Colonic mucosa (tissue), 4 donors: Measurements from ENCODE around the gene PCDHGA4. TPM values are rescaled to one million over a fixed set of nuclear protein-coding genes. Genes with fewer than 3 reads are reported as not detected.

ENCODE experiments used
- DNase-seq: peaks from one replicate; pipeline ENCODE4 v3.0.0-alpha.2; 2020
- H3K27ac ChIP-seq: fragments of 200-600 bp; one replicate; pipeline ENCODE4 v1.8.0; 2021
- H3K27me3 ChIP-seq: fragments of 200-600 bp; one replicate; pipeline ENCODE4 v1.8.0; 2021
- H3K36me3 ChIP-seq: fragments of 200-600 bp; one replicate; pipeline ENCODE4 v1.8.0; 2021
- H3K4me1 ChIP-seq: fragments of 200-600 bp; one replicate; pipeline ENCODE4 v1.8.0; 2021; ENCODE audit warnings: mild to moderate bottlenecking
- H3K4me3 ChIP-seq: fragments of 200-600 bp; one replicate; pipeline ENCODE4 v1.8.0; 2021
- H3K9ac ChIP-seq, 2 donors: one replicate each; pipeline ENCODE4 v1.7.0; 2013; ENCODE audit warnings: control low read depth in 2 of 2, low read depth in 2 of 2, low read length in 2 of 2
- H3K9me3 ChIP-seq: fragments of 200-600 bp; one replicate; pipeline ENCODE4 v1.8.0; 2021
- CTCF ChIP-seq: fragments of 200-600 bp; IDR thresholded peaks from one replicate; pipeline ENCODE4 v1.8.0; 2022; ENCODE audit warnings: antibody characterized with exemption, mild to moderate bottlenecking
- intact Hi-C: fragments of 100-400 bp; cut with DNase I; formaldehyde crosslinking; loops from one replicate; pipeline ENCODE4 v1.14.1; 2022
- total RNA-seq, 2 donors: library from RNA; stranded (reverse); fragmentation: NEBNext Ultra II Directional in 1 of 2; extraction: Animal tissue kit (Norgen Biotek cat#: 25700) in 1 of 2; gene quantifications; one replicate each; pipeline ENCODE4 v1.2.1, GENCODE V29; 2021
- donor health status: healthy.
- donor health status: DM: no; HTN: no; CAD: no.
- donor health status: DM: no; HTN: no; CAD: no.

Gene PCDHGA4
- total RNA-seq, 2 donors from 2014 or later, result 0.20 to 1.4 TPM

GRCh38 chr5:141319699-141320098 lies 35.1 kb upstream of the PCDHGA4 start:
- H3K4me3 ChIP-seq, result peak overlapping the region; percentile 82
- H3K4me1 ChIP-seq, result no peaks in the 10 kb centered on the region
- TF ChIP-seq CTCF, result no peak
- no peak overlapping the region for H3K9ac ChIP-seq
- DNase-seq, result no peak
- peaks cover 14% of the 10 kb centered on the region for H3K9me3 ChIP-seq
- H3K27ac ChIP-seq, result no peak overlapping the region
- intact Hi-C loops, result loop anchor here (5.0 kb wide), 1 partner anchor 243 kb away; no protein-coding TSS in a partner anchor
- no peaks in the 10 kb centered on the region for H3K36me3 ChIP-seq
- H3K27me3 ChIP-seq, result no peaks in the 10 kb centered on the region

GRCh38 chr5:141320225-141321169 lies 34.3 kb upstream of the PCDHGA4 start, which contains the start of gene TAF7:
TSS of gene TAF7 (minus strand) at chr5:141320784. CDS start at chr5:141320044, 740 bp downstream.
- Histone ChIP-seq H3K27me3 (no peaks in the 10 kb centered on the region), H3K4me1 (no peaks in the 10 kb centered on the region), H3K36me3 (no peaks in the 10 kb centered on the region), H3K4me3 (peak within 1 kb of the TSS; percentile 82), H3K9me3 (peaks cover 14% of the 10 kb centered on the region), H3K9ac (peak within 1 kb of the TSS; percentile 71 to 74), H3K27ac (peak within 1 kb of the TSS; percentile 93)
- intact Hi-C loops, result loop anchor here (5.0 kb wide), 1 partner anchor 242 kb away; no protein-coding TSS in a partner anchor
- DNase-seq, result peak; percentile 92
- TF ChIP-seq CTCF, result peak; percentile 79

- Histone ChIP-seq H3K27ac (no peak overlapping the region), H3K9ac (no peak overlapping the region), H3K4me3 (no peak overlapping the region), H3K27me3 (no peaks in the 10 kb centered on the region), H3K36me3 (no peaks in the 10 kb centered on the region), H3K9me3 (peaks cover 4% of the 10 kb centered on the region), H3K4me1 (no peaks in the 10 kb centered on the region)
- intact Hi-C loops, result loop anchor here (5.0 kb wide), 1 partner anchor 240 kb away; no protein-coding TSS in a partner anchor
- DNase-seq, result no peak
- TF ChIP-seq CTCF, result no peak
Measured at GRCh38 chr5:141322261-141322660, 32.6 kb upstream of the PCDHGA4 start.

- Histone ChIP-seq H3K4me3 (peak overlapping the region; percentile 28), H3K4me1 (no peaks in the 10 kb centered on the region), H3K9me3 (no peaks in the 10 kb centered on the region), H3K27me3 (no peaks in the 10 kb centered on the region), H3K27ac (peak overlapping the region; percentile 28), H3K36me3 (no peaks in the 10 kb centered on the region), H3K9ac (peak overlapping the region; percentile 12 to 32)
- intact Hi-C loops, result no loop called here
- DNase-seq, result peak; percentile 64
- TF ChIP-seq CTCF, result peak; percentile 26
Measured at GRCh38 chr5:141326088-141326854, 28.6 kb upstream of the PCDHGA4 start.

- H3K9me3 ChIP-seq, result no peaks in the 10 kb centered on the region
- intact Hi-C loops, result no loop called here
- no peak overlapping the region for H3K4me3 ChIP-seq
- no peaks in the 10 kb centered on the region for H3K27me3 ChIP-seq
- H3K4me1 ChIP-seq, result no peaks in the 10 kb centered on the region
- H3K27ac ChIP-seq, result no peak overlapping the region
- no peak for TF ChIP-seq CTCF
- DNase-seq, result no peak
- H3K9ac ChIP-seq, result no peak overlapping the region
- no peaks in the 10 kb centered on the region for H3K36me3 ChIP-seq
Measured at GRCh38 chr5:141328231-141328630, 26.6 kb upstream of the PCDHGA4 start.
